Neural progenitor cell (in vitro differentiated cells): ENCODE measurements around the gene SLFNL1. TPM values are rescaled to one million over a fixed set of nuclear protein-coding genes. Genes with fewer than 3 reads are reported as not detected.

Source experiments
- DNase-seq: peaks from one replicate; pipeline ENCODE4 v3.0.0-alpha.2; 2016; ENCODE audit warnings: low spot score
- H2AFZ ChIP-seq: fragments of 200-600 bp; sonication (generic); replicated peaks from 2 replicates; pipeline ENCODE4 v1.6.1; 2016; ENCODE audit warnings: antibody characterized with exemption
- H3F3A ChIP-seq: fragments of 200-600 bp; sonication (generic); 2 replicates; pipeline ENCODE4 v1.6.1; 2016; ENCODE audit warnings: antibody characterized with exemption, low read depth
- H3K27ac ChIP-seq: fragments of 200-600 bp; sonication (generic); 2 replicates; pipeline ENCODE4 v1.5.1; 2016; ENCODE audit warnings: mild to moderate bottlenecking
- H3K27me3 ChIP-seq: fragments of 200-600 bp; sonication (generic); 2 replicates; pipeline ENCODE4 v1.6.1; 2016; ENCODE audit warnings: mild to moderate bottlenecking, moderate library complexity
- H3K36me3 ChIP-seq: fragments of 200-600 bp; sonication (generic); 2 replicates; pipeline ENCODE4 v1.5.1; 2016
- H3K4me1 ChIP-seq: fragments of 200-600 bp; sonication (generic); 2 replicates; pipeline ENCODE4 v1.6.1; 2016; ENCODE audit warnings: mixed run types
- H3K4me2 ChIP-seq: fragments of 200-600 bp; sonication (generic); 2 replicates; pipeline ENCODE4 v1.6.1; 2016
- H3K4me3 ChIP-seq: fragments of 200-600 bp; sonication (generic); 2 replicates; pipeline ENCODE4 v1.5.1; 2016
- H3K79me2 ChIP-seq: fragments of 200-600 bp; sonication (generic); 2 replicates; pipeline ENCODE4 v1.6.1; 2016; ENCODE audit warnings: low read depth
- H3K9ac ChIP-seq: fragments of 200-600 bp; sonication (generic); 2 replicates; pipeline ENCODE4 v1.6.1; 2016
- H3K9me3 ChIP-seq: fragments of 200-600 bp; sonication (generic); 2 replicates; pipeline ENCODE4 v1.5.1; 2016; ENCODE audit warnings: low read depth
- H4K20me1 ChIP-seq: fragments of 200-600 bp; sonication (generic); 2 replicates; pipeline ENCODE4 v1.6.1; 2016; ENCODE audit warnings: low read depth
- H3K27ac Mint-ChIP-seq: 3 replicates; pipeline ENCODE4 v1.8.0; 2021; ENCODE audit warnings: mixed read lengths
- H3K27me3 Mint-ChIP-seq: 2 replicates; pipeline ENCODE4 v1.8.0; 2022; ENCODE audit warnings: low read depth, mild to moderate bottlenecking, inconsistent platforms, moderate library complexity, mixed read lengths; ENCODE audit not compliant: insufficient read depth
- H3K36me3 Mint-ChIP-seq: 3 replicates; pipeline ENCODE4 v1.8.0; 2021; ENCODE audit warnings: mixed read lengths
- H3K4me1 Mint-ChIP-seq: 3 replicates; pipeline ENCODE4 v1.8.0; 2021; ENCODE audit warnings: mixed read lengths
- H3K4me3 Mint-ChIP-seq: 3 replicates; pipeline ENCODE4 v1.8.0; 2021; ENCODE audit warnings: mild to moderate bottlenecking, moderate library complexity, mixed read lengths
- H3K9me3 Mint-ChIP-seq: 3 replicates; pipeline ENCODE4 v1.8.0; 2020; ENCODE audit warnings: mixed read lengths
- CTCF ChIP-seq: fragments of 200-600 bp; sonication (generic); IDR thresholded peaks from 2 replicates; pipeline ENCODE4 v1.5.1; 2017; ENCODE audit warnings: antibody characterized with exemption, mild to moderate bottlenecking
- EZH2 ChIP-seq: fragments of 200-600 bp; sonication (generic); IDR thresholded peaks from 2 replicates; pipeline ENCODE4 v1.6.1; 2017; ENCODE audit warnings: antibody characterized with exemption, mild to moderate bottlenecking, moderate library complexity
- EZH2phosphoT487 ChIP-seq: fragments of 200-600 bp; sonication (generic); IDR thresholded peaks from 2 replicates; pipeline ENCODE4 v1.6.1; 2017; ENCODE audit warnings: antibody characterized with exemption
- total RNA-seq: library from RNA; depleted of rRNA; stranded (reverse); fragments of >200 nt; gene quantifications from 2 replicates; pipeline ENCODE4 v1.2.3, GENCODE V29; 2015; ENCODE audit warnings: low replicate concordance

SLFNL1 gene
- total RNA-seq, 1 donor from 2014 or later: not detected

- no peak overlapping the region for H3K4me3 ChIP-seq
- no peaks in the 10 kb centered on the region for H3K36me3 ChIP-seq
- H3K4me1 ChIP-seq: peaks cover 5% of the 10 kb centered on the region
- H3K27me3 ChIP-seq: no peaks in the 10 kb centered on the region
- H3K4me2 ChIP-seq: no peak overlapping the region
- H3K9ac ChIP-seq: no peak overlapping the region
- peaks cover 15% of the 10 kb centered on the region for H3K4me1 Mint-ChIP-seq
- peaks cover 20% of the 10 kb centered on the region for H3K36me3 Mint-ChIP-seq
- H2AFZ ChIP-seq: no peak overlapping the region
- H4K20me1 ChIP-seq: peaks cover 6% of the 10 kb centered on the region
- peaks cover 2% of the 10 kb centered on the region for H3K27me3 Mint-ChIP-seq
- H3K9me3 Mint-ChIP-seq: no peaks in the 10 kb centered on the region
- H3K9me3 ChIP-seq: no peaks in the 10 kb centered on the region
- H3K79me2 ChIP-seq: no peaks in the 10 kb centered on the region
- TF ChIP-seq EZH2phosphoT487 (no peak), CTCF (peak; percentile 34), EZH2 (no peak)
- no peak overlapping the region for H3K27ac ChIP-seq
- H3K4me3 Mint-ChIP-seq: no peak overlapping the region
- H3K27ac Mint-ChIP-seq: peak overlapping the region; percentile 84
- peak; percentile 44 for DNase-seq
- peaks cover 11% of the 10 kb centered on the region for H3F3A ChIP-seq
Observed at GRCh38 chr1:41024953-41025352, 3.4 kb upstream of the SLFNL1 start.

- Mint-ChIP-seq H3K27me3 (peaks cover 7% of the 10 kb centered on the region), H3K9me3 (no peaks in the 10 kb centered on the region), H3K27ac (no peak overlapping the region), H3K4me3 (no peak overlapping the region), H3K4me1 (peaks cover 15% of the 10 kb centered on the region), H3K36me3 (peaks cover 21% of the 10 kb centered on the region)
- H3K4me2 ChIP-seq: no peak overlapping the region
- peaks cover 14% of the 10 kb centered on the region for H3F3A ChIP-seq
- peaks cover 6% of the 10 kb centered on the region for H4K20me1 ChIP-seq
- H3K27ac ChIP-seq: no peak overlapping the region
- peaks cover 5% of the 10 kb centered on the region for H3K4me1 ChIP-seq
- no peak overlapping the region for H2AFZ ChIP-seq
- no peaks in the 10 kb centered on the region for H3K27me3 ChIP-seq
- TF ChIP-seq EZH2: no peak
- TF ChIP-seq EZH2phosphoT487: no peak
- peak; percentile 37 for TF ChIP-seq CTCF
- H3K4me3 ChIP-seq: no peak overlapping the region
- H3K79me2 ChIP-seq: no peaks in the 10 kb centered on the region
- H3K9ac ChIP-seq: no peak overlapping the region
- no peaks in the 10 kb centered on the region for H3K9me3 ChIP-seq
- no peaks in the 10 kb centered on the region for H3K36me3 ChIP-seq
- peak; percentile 7 for DNase-seq
Observed at GRCh38 chr1:41023279-41023990, 1.9 kb upstream of the SLFNL1 start.

DNA sequence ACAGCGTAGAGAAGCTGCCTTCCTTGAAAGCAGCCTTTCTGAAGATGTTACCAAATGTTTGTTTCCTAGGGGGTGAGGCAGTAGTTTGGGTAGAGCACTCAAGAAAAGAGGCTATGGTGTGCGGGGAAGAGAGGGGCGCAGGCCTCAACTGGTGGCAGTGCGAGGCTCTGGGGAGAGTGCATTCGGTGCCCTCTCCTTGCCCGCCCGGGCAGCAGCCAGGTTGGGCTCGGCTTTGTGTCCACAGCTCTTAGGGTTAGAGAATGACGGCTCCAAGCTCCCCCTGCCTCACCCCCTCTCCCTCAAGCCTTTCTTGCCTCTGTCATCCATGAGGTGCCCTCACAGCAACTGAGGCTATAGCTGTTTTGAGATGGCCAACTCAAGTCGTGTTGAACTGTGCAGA is 899 bp upstream of the SLFNL1 start:
- Histone ChIP-seq H3F3A (peaks cover 14% of the 10 kb centered on the region), H3K4me1 (peaks cover 5% of the 10 kb centered on the region), H3K36me3 (no peaks in the 10 kb centered on the region), H4K20me1 (peaks cover 6% of the 10 kb centered on the region), H3K27ac (no peak overlapping the region), H2AFZ (no peak overlapping the region), H3K79me2 (no peaks in the 10 kb centered on the region), H3K9me3 (no peaks in the 10 kb centered on the region), H3K4me2 (no peak overlapping the region), H3K27me3 (no peaks in the 10 kb centered on the region), H3K4me3 (no peak overlapping the region), H3K9ac (no peak overlapping the region)
- TF ChIP-seq EZH2 (no peak), EZH2phosphoT487 (no peak)
- no peaks in the 10 kb centered on the region for H3K9me3 Mint-ChIP-seq
- peaks cover 18% of the 10 kb centered on the region for H3K36me3 Mint-ChIP-seq
- peaks cover 7% of the 10 kb centered on the region for H3K27me3 Mint-ChIP-seq
- H3K4me1 Mint-ChIP-seq: peaks cover 15% of the 10 kb centered on the region
- no peak overlapping the region for H3K4me3 Mint-ChIP-seq
- peak overlapping the region; percentile 15 for H3K27ac Mint-ChIP-seq
- DNase-seq: no peak

GRCh38 chr1:41020654-41021053 is 871 bp downstream of the SLFNL1 start:
- H3K9me3 ChIP-seq: no peaks in the 10 kb centered on the region
- DNase-seq: no peak
- no peak overlapping the region for H3K27ac Mint-ChIP-seq
- no peaks in the 10 kb centered on the region for H3K36me3 ChIP-seq
- no peak overlapping the region for H3K4me2 ChIP-seq
- H3K9ac ChIP-seq: no peak overlapping the region
- no peak overlapping the region for H3K4me3 Mint-ChIP-seq
- no peaks in the 10 kb centered on the region for H3K27me3 ChIP-seq
- peaks cover 6% of the 10 kb centered on the region for H4K20me1 ChIP-seq
- H3K27ac ChIP-seq: no peak overlapping the region
- H3K27me3 Mint-ChIP-seq: peaks cover 7% of the 10 kb centered on the region
- no peaks in the 10 kb centered on the region for H3K9me3 Mint-ChIP-seq
- H2AFZ ChIP-seq: no peak overlapping the region
- H3K36me3 Mint-ChIP-seq: peaks cover 15% of the 10 kb centered on the region
- H3K4me1 ChIP-seq: peaks cover 5% of the 10 kb centered on the region
- no peaks in the 10 kb centered on the region for H3K79me2 ChIP-seq
- H3K4me3 ChIP-seq: no peak overlapping the region
- H3F3A ChIP-seq: peaks cover 14% of the 10 kb centered on the region
- no peak for TF ChIP-seq EZH2
- no peak for TF ChIP-seq EZH2phosphoT487
- TF ChIP-seq CTCF: no peak
- peaks cover 15% of the 10 kb centered on the region for H3K4me1 Mint-ChIP-seq
